GM19452 (cell line): ENCODE measurements around the gene SRI.
"Not testable (repeated sequence)": the region's sequence is repeated elsewhere in the genome, so short reads cannot be mapped to it uniquely, and the experiment has no call there.

Source experiments
- ATAC-seq: cut with Tn5 transposase; IDR thresholded peaks from one replicate; pipeline ENCODE4 v1.9.1; 2021; ENCODE audit not compliant: unreplicated experiment

Gene SRI

GRCh38 chr7:88184848-88185304 lies 35.0 kb downstream of the SRI start:
- peak; percentile 52 for ATAC-seq

- ATAC-seq, result no peak
Measured at GRCh38 chr7:88183051-88183450, 36.8 kb downstream of the SRI start.

GRCh38 chr7:88176190-88176589 lies 43.6 kb downstream of the SRI start:
- ATAC-seq, result no peak

GRCh38 chr7:88172842-88173241 lies 47.0 kb downstream of the SRI start:
- no peak for ATAC-seq

- no peak for ATAC-seq
Measured at GRCh38 chr7:88169717-88170320, 50.0 kb downstream of the SRI start.

- no peak for ATAC-seq
Measured at GRCh38 chr7:88167721-88168120, 52.1 kb downstream of the SRI start.

GRCh38 chr7:88167223-88167622 lies 52.6 kb downstream of the SRI start:
- no peak for ATAC-seq

GRCh38 chr7:88165697-88166096 lies 54.1 kb downstream of the SRI start:
- no peak for ATAC-seq

GRCh38 chr7:88159741-88160140 lies 60.1 kb downstream of the SRI start:
- ATAC-seq, result not testable (repeated sequence)

- ATAC-seq, result no peak
Measured at GRCh38 chr7:88156356-88156755, 63.5 kb downstream of the SRI start.

- no peak for ATAC-seq
Measured at GRCh38 chr7:88155756-88156155, 64.1 kb downstream of the SRI start.
